HG03060 (cell line): Measurements from ENCODE around the gene NFIX.

Experiments used
- ATAC-seq: cut with Tn5 transposase; IDR thresholded peaks from one replicate; pipeline ENCODE4 v1.9.1; 2021; ENCODE audit warnings: low read depth, moderate number of reproducible peaks; ENCODE audit not compliant: unreplicated experiment

NFIX gene

DNA sequence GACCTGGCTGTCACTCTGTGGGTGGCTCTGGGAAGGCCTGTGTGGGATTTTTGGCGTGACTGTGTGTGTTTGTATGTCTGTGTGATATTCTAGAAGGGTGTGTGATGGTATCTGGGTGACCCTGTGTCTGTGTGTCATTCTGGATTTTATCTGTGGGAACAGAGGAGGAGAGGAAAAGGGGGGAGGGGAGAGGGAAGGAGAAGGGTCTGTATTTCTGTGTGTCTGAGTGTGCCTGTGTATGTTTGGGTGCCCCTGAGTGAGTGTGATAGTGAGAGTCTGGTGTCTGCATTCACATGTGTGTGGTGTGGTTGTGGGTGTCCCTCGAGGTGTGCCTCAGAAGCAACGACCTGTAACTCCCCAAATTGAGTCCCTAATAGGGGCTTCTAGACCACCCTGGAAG is 8.1 kb upstream of the NFIX start:
- no peak for ATAC-seq

DNA sequence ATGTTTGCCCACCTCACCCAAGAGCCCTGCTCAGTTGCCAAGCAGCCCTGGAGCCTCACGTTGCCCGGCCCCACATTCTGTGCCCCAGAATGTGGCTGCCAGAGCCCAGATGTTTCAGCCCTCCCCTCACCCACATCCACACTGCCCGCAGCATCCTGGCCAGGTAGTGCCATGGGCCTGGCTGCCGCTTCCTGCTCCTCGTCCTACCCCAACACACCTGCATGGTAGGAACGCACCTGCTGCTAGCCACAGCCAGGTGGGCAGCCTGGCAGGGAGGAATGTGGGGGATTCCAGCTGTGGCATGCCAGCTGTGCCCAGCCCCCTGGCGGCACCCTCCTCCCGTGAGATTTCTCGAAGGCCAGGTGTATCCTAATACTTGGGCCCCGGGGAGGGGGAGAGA is 7.5 kb upstream of the NFIX start:
- ATAC-seq, result no peak

- no peak for ATAC-seq
Observed at GRCh38 chr19:12990431-12990830, 4.8 kb upstream of the NFIX start.

- ATAC-seq, result no peak
Observed at GRCh38 chr19:12990853-12991252, 4.4 kb upstream of the NFIX start.

- no peak for ATAC-seq
Observed at GRCh38 chr19:12991296-12991695, 4.0 kb upstream of the NFIX start.

GRCh38 chr19:12992729-12993128 is 2.5 kb upstream of the NFIX start:
- no peak for ATAC-seq

DNA sequence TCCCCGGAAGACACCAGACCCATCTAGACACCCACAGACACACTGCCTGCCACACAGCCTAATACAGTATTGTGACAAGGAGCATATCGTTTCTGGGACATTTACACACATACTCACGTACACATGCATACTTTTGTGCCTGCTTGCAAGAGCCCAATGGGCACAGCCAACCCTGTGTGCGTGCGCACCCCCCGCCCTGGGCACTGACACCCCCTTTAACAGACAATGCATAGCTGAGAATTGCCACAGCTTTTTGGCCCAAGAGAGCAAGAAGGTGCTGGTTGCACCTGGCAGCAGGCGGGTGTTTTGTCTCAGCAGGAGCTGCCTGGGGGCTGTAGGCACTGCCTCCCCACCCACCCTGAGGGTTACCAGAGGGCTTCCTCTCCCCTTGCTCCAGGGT is 1.7 kb upstream of the NFIX start:
- ATAC-seq, result no peak

DNA sequence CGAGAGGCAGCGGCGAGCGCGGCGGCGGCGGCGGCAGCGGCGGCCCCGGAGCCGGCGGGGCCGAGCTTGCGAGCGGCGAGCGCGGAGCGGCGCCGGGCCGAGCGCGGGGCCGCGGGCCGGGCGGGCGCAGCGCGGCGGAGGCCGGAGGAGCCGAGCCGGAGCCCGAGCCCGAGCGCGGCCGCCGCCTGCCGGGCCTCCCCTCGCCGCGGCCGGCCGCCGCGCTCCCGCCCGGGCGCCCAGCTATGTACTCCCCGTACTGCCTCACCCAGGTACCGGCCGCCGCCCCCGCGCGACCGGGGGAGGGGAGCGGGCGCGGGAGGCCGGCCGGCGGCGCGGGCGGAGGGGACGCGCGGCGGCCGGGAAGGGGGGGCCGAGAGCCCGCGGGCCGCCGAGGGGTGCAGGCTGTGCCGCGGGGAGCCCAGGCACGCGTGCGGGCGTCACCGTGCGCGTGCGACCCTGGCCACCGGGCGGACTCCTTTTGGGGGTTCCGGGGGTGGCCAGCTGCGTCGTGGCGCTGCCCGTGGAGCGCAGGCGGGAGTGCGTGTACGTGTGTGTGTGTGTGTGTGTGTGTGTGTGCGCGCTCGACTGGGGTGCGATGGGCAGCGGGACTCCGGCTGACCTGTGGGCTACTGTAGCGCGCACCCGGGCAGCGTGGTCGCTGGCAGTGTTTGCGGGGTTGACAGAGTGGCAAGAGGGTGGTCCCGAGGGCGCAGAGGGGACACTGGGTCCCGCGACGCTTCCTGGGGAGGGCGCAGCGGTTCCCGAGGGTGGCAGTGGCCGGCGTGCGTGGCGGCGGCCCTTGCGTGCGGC is 526 bp downstream of the NFIX start:
- ATAC-seq, result no peak

DNA sequence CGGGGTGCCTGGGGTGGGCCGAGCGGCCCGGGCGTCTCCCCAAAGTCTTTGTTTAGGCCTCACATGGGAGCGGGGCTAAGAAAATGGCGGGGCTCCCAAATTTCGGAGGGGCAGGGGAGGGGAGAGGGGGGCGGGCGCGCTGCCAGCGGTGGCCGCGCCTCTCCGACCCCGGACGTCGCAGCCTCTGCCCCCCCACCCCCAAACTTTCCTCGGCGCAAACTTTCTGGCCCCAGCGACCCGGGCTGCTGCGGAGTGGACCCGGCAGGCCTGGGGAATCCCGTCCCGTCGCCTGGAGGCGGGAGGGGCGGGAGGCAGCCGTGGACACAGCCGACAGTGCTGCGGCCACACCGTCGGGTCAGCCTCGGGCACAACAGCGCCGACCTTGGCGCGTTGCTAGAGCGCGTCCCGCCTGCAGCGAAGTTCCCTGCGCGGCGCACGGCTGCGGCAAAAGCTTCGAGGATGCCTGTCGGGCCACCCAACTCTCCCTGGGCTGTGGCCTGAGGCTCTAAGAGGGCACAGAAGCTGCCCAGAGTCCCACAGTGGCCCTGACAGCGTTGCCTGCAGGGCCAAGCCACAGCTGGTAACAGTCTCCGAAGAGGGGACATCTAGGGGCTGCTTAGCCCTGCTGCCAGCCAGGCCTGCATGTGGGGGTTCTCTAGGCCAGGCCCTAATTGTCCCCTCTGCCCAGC is 1.3 kb downstream of the NFIX start:
- ATAC-seq, result no peak

DNA sequence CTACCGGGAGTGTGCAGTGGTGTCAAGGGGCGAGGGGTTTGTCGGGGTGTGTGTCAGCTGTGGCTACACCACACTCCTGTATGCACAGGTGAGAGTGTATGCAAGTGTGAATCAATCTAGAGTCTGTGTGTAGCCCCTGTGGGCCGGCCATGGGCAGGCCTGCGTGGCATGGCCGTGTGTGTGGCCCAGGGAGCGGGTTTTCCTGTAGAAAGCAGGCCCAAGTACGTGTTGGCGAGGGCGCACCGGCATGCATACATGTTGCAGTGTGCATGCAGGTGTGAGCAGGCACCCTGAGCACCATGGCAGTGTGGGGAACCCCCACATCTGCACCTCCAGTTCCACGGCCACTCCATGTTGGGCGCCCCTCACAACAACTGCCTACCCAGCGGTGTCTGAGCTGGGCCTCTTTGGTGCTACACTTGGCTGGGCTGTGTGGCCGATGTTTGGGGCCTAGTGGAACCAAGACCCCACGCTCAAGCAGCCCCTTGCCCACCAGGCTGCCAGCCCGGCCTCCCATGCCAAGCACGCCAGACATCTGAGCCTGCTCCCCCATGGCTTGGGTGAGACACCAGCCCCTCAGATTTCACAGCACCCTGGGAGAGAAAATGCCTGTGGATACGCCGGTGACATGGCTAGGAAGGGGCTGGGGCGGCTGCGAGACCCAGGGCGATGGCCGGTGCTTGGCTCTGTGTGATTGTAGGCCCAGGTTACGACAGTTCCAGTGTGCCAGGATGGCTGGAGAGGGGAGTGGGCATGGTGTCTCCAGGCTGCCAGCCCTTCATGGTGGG is 2.1 kb downstream of the NFIX start:
- ATAC-seq, result no peak

GRCh38 chr19:12997967-12998940 is 3.0 kb downstream of the NFIX start:
- no peak for ATAC-seq

DNA sequence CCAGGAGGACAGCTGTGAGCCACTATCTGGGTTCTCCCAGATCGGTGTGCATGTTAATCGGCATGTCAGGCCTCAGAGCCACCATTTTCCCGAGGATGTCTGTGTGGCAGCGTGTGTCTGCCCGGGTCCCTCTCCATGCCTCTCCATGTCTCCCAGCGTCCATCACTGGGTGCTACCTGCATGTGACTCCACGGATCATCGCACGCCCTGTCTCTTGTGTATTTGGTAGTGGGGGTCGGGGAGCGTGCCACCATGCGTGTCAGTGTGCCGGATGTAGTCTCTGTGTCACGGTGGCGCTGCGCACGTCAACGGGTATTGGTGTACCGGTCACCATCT is 5.9 kb downstream of the NFIX start:
- ATAC-seq, result no peak

DNA sequence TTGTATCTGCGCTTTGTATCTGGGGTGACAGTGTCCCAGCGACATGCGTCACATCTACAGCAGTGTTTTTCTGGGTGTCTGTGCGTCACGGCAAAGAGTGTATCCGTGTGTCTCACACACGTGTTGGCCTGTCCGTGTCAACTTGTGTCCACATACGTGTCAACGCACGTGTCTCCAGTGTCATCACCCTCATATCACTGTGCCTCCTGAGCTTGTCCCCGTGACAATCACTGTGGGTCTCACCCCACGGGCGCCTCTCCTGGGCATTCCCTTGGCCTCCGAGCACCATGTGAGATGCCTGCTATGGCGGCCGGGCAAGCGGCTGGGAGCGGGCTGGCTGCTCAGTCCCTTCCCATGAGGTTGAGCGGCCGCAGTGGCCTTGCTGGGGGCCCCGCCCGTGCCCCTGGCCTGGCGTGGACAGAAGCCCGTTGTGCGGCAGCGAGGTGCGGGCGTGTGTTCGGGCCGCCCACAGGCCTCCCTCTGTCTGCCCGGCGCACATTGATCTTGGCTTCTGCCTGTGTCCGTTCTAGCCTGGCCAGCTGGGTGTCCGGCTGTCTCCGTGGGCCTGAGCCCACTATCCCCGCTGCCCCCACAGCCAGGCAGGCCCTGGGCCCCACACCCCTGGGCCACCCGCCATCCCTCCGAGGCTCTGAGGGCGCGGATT is 6.4 kb downstream of the NFIX start:
- no peak for ATAC-seq

DNA sequence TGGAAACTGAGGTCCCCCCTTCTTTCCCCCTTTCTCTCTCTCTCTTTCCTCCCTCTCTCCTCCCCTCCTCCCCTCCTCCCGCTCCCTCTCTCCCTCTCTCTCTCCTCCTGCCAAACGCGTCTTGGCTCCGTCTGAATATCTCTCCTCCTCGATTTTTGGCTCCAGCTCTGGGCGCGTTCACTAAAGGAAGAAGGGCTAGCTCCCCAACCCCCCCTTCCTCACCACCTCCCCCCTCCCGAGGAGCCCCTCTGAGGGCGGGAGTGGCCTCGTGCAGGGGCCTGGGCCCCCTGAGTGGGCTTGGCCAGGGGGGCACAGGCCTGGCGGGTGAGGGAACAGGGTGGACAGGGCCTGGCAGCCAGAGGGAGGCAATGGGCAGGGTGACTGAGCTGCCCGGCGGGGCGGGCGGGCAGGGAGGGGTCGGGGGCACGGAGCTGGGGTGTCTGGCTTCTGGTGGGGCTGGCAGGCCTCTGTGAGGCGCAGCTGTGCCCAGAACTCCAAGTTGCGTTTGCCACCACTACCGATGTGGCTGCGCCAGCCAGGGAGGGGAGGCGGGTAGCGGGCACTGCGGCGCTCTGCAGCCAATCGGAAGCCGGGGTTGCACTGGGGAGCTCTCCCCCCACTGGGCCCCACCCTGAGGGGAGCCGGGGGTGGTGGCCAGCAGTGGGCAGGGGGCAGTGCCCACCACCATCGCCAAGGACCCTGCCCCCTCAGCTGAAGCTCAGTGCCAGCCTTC is 7.1 kb downstream of the NFIX start:
- ATAC-seq, result no peak

DNA sequence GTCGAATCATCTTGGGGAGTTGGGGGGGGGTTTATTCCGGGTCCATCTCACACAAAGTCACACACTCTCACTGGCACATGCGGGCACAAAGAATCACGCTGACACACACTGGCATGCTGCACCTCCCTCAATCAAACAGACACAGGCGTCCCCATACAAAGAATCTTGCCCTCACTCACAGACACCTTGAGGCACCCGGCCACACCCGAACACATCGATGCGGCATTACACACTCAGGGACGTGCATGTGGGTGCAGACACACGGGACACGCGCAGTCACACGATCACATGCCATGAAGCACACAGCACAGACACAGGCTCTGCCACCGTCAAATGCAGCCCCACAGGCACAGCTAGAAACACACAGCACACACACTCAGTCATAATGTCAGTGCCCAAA is 7.8 kb downstream of the NFIX start:
- no peak for ATAC-seq

- ATAC-seq, result no peak
Observed at GRCh38 chr19:13004273-13004672, 9.0 kb downstream of the NFIX start.

DNA sequence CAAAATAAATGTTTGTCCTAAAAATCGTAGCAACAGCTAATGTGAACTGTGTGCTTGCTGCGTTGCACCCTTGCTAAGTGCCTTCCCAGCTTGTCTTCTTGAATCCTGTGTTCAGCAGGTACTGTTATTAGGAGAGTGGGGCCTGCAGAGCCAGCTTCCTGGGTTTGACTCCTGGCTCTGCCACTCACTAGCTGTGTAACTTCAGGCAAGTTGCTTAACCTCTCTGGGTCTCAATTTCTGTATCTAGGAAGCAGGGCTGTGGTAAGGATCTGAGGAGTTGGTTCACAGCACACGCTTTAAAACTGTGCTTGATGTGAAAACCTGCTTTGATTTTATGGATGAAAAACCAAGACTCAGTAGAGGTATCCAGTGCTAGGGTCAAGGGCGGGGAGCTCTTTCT is 10.0 kb downstream of the NFIX start:
- ATAC-seq, result no peak

DNA sequence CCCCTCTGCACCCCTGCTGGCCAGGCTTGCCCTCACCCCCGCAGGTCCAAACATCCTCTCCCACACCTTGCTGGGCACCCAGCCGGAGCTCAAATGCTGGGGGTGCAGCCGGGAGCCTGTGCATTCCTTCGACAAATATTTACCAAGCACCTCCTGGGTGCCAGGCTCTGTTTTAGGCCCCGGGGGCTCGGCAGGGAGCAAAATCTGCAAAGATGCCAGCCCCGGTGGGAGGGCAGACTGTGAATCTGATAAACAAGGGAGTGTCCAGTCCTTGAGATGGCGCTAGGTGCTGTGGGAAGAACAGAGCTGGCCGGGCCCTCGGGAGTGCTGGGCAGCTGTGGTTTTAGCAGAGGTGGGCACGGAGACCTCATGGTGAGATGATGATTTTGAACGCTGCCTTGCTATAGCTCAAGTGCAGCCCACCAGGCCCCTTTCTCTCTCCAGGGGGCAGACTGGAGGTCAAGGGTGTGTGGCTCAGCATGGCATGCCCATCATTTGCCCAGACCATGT is 10.6 kb downstream of the NFIX start:
- no peak for ATAC-seq
